ENCODE results near the gene HDGFL3.

Gene HDGFL3

GRCh38 chr15:83119968-83120581 is 87.5 kb downstream of the HDGFL3 start:
- DNase-seq: no peak

GRCh38 chr15:83118968-83119367 is 88.7 kb downstream of the HDGFL3 start:
- no peak for DNase-seq

- no peak for DNase-seq
Measured at GRCh38 chr15:83118291-83118827, 89.3 kb downstream of the HDGFL3 start.

GRCh38 chr15:83115831-83116565 is 91.6 kb downstream of the HDGFL3 start:
- DNase-seq: no peak

DNA sequence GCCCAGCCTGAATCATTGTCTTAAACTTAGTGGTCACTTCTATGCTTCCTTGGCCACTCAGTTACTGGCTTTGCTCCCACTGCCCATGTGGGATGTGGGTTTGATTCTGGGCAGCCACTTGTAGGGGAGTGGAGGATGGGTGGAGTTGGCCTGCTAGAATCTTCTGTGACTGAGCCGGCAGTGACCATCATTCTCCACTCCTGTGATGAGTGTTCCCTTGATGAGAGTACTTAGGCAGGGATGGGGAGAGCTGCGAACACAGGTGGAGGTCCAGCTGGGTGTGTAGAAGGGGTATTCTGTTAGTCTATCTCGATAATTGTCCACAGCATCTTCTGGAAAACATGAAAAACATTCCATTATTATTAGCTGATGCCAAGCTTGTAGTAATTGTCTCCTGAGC is 92.2 kb downstream of the HDGFL3 start:
- DNase-seq: no peak

- no peak for DNase-seq
Measured at GRCh38 chr15:83114856-83115255, 92.8 kb downstream of the HDGFL3 start.

DNA sequence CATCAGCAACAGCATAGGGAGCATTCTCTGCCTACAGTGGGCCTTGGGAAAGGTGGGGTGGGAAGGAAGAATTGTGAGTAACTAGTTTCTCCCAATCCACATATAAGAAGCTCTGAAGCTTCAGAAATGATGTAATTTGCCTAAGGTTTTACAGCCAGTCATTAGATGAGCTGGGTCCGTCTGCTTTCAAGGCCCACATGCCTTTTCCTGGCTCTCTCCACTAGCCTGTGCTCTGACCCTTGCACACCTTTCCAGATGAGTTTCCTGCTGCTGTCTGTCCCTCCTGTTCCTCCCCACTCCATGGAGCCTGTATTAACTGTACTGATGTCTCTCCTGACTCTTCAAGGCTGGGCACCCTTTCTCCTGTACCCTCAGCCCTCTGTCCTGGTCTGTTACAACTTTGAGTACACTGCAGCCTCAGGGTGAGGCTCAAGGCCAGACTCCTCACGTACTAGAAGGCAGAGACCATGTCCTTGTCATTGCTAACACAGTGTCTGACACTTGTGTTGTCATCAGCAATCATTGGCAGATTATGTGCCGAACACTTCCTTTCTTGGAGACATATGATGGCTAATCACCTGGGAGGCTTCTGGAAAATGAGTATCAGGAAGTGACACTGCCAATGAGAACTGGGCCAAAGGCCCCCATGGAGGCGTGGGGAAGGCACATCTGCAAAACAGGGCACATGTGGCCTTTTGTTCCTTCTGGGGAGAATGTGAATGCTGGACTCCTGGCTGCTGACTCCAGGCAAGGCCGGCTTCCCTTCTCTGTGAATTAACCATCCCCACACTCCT is 93.5 kb downstream of the HDGFL3 start:
- no peak for DNase-seq

DNA sequence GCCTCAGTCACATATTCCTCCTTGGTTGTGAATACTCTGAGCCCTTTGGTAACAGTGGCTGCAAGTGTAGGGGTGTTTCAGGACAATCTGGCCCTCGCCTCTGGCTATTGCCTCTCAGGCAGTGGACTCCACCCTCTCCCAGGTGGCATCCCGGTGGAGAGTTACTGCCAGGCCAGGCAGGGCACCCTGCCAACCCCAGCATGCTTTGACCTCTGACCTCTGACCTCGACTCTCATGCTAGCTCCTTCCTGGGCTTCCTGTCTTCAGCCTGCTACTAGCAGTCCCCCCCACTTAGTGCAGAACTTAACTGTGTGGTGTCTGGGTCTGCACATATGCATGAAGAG is 94.7 kb downstream of the HDGFL3 start:
- DNase-seq: no peak

DNA sequence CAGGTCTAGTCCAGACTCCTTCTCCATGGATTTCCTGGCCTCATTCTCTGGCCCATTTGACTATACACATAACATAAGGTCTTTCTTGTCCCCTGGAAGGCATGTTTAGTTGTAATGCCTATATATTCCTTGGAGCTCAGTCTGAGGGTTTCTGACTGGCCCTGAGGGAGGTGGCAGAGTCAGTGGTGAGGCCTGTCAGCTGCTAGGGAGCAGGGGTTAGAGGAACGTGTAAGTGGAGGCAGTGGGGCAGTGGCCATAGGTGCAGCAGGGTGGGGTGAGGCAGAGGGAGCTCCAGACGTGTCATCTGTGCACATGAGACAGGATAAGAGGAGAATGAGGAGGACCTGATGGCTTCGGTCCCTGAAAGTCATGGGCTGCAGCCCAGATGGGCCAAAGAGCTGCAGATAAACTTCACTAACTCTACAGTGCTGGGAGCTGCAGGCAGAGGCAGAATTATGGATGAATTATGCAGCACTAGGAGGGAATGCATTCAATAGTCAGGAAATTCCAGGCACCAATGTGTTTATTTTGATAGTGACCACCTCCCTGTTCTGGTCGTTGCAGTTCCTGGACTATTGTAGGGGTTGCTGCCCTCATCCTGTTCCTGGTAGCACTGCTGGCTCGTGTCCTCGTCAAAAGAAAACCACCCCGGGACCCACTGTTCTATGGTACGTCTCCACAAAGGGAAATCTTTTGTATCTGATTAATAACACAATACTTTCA is 95.2 kb downstream of the HDGFL3 start:
- DNase-seq: no peak

- no peak for DNase-seq
Measured at GRCh38 chr15:83111149-83111548, 96.5 kb downstream of the HDGFL3 start.

GRCh38 chr15:83110381-83110780 is 97.2 kb downstream of the HDGFL3 start:
- no peak for DNase-seq

- no peak for DNase-seq
Measured at GRCh38 chr15:83109532-83109931, 98.1 kb downstream of the HDGFL3 start.

DNA sequence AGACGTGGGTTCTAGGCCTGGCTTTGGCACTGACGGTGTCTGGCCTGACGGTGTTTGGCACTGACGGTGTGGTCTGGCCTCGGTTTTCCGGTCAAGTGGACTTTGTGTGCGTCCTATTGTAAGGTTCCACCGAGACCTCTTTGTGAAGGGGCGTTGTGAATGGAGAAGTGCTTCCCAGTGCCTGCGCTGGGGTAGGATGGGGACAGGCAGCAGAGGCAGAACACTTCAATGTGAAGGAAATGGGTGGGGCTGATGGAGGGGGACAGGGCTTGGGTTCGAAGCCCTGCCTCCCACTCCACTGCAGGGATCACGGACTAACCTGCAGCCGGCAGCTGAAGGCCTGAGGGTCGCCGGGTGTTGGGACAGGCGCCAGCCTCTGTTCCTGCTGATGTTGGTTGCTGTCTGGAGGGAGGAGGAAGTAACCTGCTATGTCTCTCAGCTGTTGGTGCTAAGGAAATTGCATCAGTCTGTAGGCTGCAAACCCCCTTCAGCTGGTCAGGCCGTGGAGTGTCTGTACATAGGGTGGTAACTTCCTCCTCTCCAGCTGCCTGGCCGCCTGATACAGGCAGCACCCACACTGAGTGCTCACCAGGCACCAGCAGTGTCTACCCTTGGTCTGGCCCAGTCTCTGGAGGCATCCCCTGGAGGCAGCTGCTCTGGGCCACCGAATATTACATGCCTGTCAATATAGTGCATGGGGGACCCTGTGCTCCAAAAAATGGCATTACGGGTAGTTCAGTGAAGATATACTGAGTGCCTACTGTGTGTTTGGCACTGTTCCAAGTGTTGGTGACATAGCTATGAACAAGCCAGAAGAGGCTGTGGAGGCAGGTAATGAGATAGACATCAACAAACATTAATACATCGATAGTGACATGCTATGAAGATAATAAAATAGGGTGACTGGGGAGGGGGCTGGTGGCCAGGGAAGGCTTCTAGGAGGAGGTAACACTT is 99.1 kb downstream of the HDGFL3 start:
- no peak for DNase-seq

GRCh38 chr15:83107841-83108181 is 99.8 kb downstream of the HDGFL3 start:
- DNase-seq: no peak

- DNase-seq: peak; percentile 3
Measured at GRCh38 chr15:83106994-83107840, 100.4 kb downstream of the HDGFL3 start, which contains the start of gene TM6SF1. TM6SF1 (plus strand) TSS chr15:83107645; CDS start chr15:83107681, 36 bp downstream.

DNA sequence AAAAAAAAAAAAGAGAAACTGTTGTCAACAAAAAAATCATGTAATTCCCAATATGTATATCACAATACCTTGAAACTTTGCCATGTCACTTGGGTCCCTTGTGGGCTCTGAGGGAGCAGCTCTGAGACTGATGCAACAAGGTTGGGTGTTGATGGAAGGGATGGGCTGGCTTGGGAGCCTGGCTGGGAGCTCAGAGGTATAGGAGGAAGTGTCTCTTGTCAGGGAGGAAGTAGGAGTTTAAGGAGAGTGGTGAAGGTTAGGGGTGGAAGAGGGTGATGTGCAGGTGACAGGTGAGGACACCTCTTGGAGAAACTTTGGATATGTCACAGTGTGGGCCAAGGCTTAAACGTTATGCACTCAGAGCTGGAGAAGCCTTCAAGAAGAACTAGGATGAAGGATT is 102.2 kb downstream of the HDGFL3 start:
- no peak for DNase-seq

DNA sequence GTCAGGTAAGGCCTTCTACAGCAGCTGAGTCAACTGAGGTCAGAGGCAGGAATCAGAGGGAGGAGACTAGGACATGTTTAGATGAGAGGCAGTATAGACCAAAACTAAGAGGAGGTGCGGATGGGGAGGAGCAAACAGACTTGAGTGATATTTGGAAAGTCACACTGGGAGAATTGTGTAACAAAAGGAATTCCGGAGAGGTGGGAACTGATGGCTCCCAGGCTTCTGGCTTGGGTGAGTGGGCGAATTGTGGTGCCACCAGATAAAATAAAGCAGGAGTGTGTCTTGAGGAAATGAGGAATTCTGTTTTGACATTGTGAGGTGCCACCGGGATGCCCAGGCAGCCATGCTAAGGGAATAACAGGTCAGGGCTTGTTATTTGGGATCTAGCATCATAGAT is 103.5 kb downstream of the HDGFL3 start:
- no peak for DNase-seq

- DNase-seq: no peak
Measured at GRCh38 chr15:83102346-83102745, 105.3 kb downstream of the HDGFL3 start.

GRCh38 chr15:83100097-83100646 is 107.5 kb downstream of the HDGFL3 start:
- DNase-seq: no peak

GRCh38 chr15:83099290-83099689 is 108.3 kb downstream of the HDGFL3 start:
- DNase-seq: no peak

- no peak for DNase-seq
Measured at GRCh38 chr15:83098079-83098478, 109.5 kb downstream of the HDGFL3 start.
